Spinal cord (tissue), 10 donors: Measurements from ENCODE around the gene AFF4. TPM values are rescaled to one million over a fixed set of nuclear protein-coding genes. Genes with fewer than 3 reads are reported as not detected.

ENCODE experiments used
- DNase-seq, 6 donors: peaks; one replicate each; pipeline versions ENCODE4 v3.0.0 to v3.0.0-alpha.2; 2013 to 2015; ENCODE audit warnings: low spot score in 6 of 6, low read depth in 4 of 6
- H3K27ac ChIP-seq: one replicate; pipeline ENCODE4 v1.5.1; 2013; ENCODE audit warnings: low read depth, low read length, control low read depth
- H3K27me3 ChIP-seq: one replicate; pipeline ENCODE4 v1.6.1; 2013; ENCODE audit warnings: low read length; ENCODE audit not compliant: control insufficient read depth, insufficient read depth
- H3K36me3 ChIP-seq: one replicate; pipeline ENCODE4 v1.6.1; 2013; ENCODE audit warnings: low read length; ENCODE audit not compliant: control insufficient read depth, insufficient read depth
- H3K4me1 ChIP-seq: one replicate; pipeline ENCODE4 v1.6.1; 2013; ENCODE audit warnings: low read length; ENCODE audit not compliant: control insufficient read depth, insufficient read depth
- H3K4me3 ChIP-seq: one replicate; pipeline ENCODE4 v1.5.1; 2013; ENCODE audit warnings: low read depth, low read length, control low read depth
- H3K9me3 ChIP-seq: one replicate; pipeline ENCODE4 v1.6.1; 2013; ENCODE audit warnings: low read length; ENCODE audit not compliant: control insufficient read depth, insufficient read depth
- WGBS: methylation state at CpG from one replicate; pipeline ENCODE4 v1.1.5; 2013; ENCODE audit warnings: missing lambda C conversion rate; ENCODE audit not compliant: insufficient coverage; 5-methylcytosine and 5-hydroxymethylcytosine counted together
- polyA plus RNA-seq, 2 donors: library from polyadenylated mRNA; unstranded; fragments of 120-200 nt; gene quantifications; one replicate each; pipeline ENCODE4 v1.2.1, GENCODE V29; 2013; ENCODE audit not compliant: insufficient read length in 2 of 2
- total RNA-seq, 2 donors: library from RNA; depleted of rRNA in 1 of 2; stranded (reverse); fragments of 120-200 nt in 1 of 2; fragments of >200 nt in 1 of 2; gene quantifications; one replicate each; pipeline versions ENCODE4 v1.2.3 to v1.2.4, GENCODE V29; 2013 to 2014
- donor health status: healthy.

Gene AFF4
- total and polyA plus RNA-seq, 4 donors, result 37.0 to 74.7 (median 57.2) TPM

- WGBS, result 100% methylated on average over 1 of the region's 1 CpG
- no peak overlapping the region for H3K27ac ChIP-seq
Measured at GRCh38 chr5:132836852-132837251, 126.6 kb downstream of the AFF4 start.

GRCh38 chr5:132834057-132834456 is 129.4 kb downstream of the AFF4 start:
- Histone ChIP-seq H3K4me3 (no peak overlapping the region), H3K4me1 (peaks cover 28% of the 10 kb centered on the region), H3K27me3 (peaks cover 20% of the 10 kb centered on the region), H3K27ac (no peak overlapping the region), H3K9me3 (no peaks in the 10 kb centered on the region), H3K36me3 (no peaks in the 10 kb centered on the region)
- 100% methylated on average over 2 of the region's 3 CpGs for WGBS
- DNase-seq, result no peak

More at GRCh38 chr5:132836852-132837251, 126.6 kb downstream of the AFF4 start:
- Histone ChIP-seq H3K36me3 (no peaks in the 10 kb centered on the region), H3K4me1 (peaks cover 10% of the 10 kb centered on the region), H3K27me3 (no peaks in the 10 kb centered on the region), H3K4me3 (no peak overlapping the region), H3K9me3 (no peaks in the 10 kb centered on the region)
- no peak for DNase-seq

GRCh38 chr5:132832612-132833011 is 130.8 kb downstream of the AFF4 start:
- peaks cover 3% of the 10 kb centered on the region for H3K36me3 ChIP-seq
- H3K9me3 ChIP-seq, result no peaks in the 10 kb centered on the region
- H3K4me3 ChIP-seq, result no peak overlapping the region
- 94% methylated on average over 5 of the region's 5 CpGs for WGBS
- no peak for DNase-seq
- H3K27me3 ChIP-seq, result peaks cover 35% of the 10 kb centered on the region
- H3K27ac ChIP-seq, result no peak overlapping the region
- H3K4me1 ChIP-seq, result peaks cover 22% of the 10 kb centered on the region

GRCh38 chr5:132831095-132831860 is 132.2 kb downstream of the AFF4 start:
- Histone ChIP-seq H3K4me3 (no peak overlapping the region), H3K9me3 (no peaks in the 10 kb centered on the region), H3K27me3 (peaks cover 46% of the 10 kb centered on the region), H3K36me3 (peaks cover 3% of the 10 kb centered on the region), H3K27ac (peak overlapping the region; percentile 25), H3K4me1 (peaks cover 27% of the 10 kb centered on the region)
- DNase-seq, result no peak
- 94% methylated on average over 9 of the region's 15 CpGs for WGBS

- no peak for DNase-seq
- peak within 1 kb of the TSS; percentile 45 for H3K4me3 ChIP-seq
- H3K4me1 ChIP-seq, result peaks cover 33% of the 10 kb centered on the region
- H3K27me3 ChIP-seq, result peaks cover 51% of the 10 kb centered on the region
- peaks cover 5% of the 10 kb centered on the region for H3K36me3 ChIP-seq
- no peaks in the 10 kb centered on the region for H3K9me3 ChIP-seq
- 3% methylated on average over 78 of the region's 78 CpGs for WGBS
- peak within 1 kb of the TSS; percentile 25 for H3K27ac ChIP-seq
Measured at GRCh38 chr5:132830436-132831094, 132.9 kb downstream of the AFF4 start, which contains the start of gene SHROOM1. Gene SHROOM1, minus strand, starts transcription at chr5:132830647. Its CDS starts 4,507 bp downstream, at chr5:132826140.

GRCh38 chr5:132829742-132830435 is 133.5 kb downstream of the AFF4 start:
- Histone ChIP-seq H3K9me3 (no peaks in the 10 kb centered on the region), H3K27ac (peak overlapping the region; percentile 15), H3K27me3 (peaks cover 53% of the 10 kb centered on the region), H3K4me1 (peaks cover 38% of the 10 kb centered on the region), H3K36me3 (peaks cover 5% of the 10 kb centered on the region), H3K4me3 (peak overlapping the region; percentile 45)
- DNase-seq, result peak in 2 of 6 donors; percentile 85 to 88
- WGBS, result 4% methylated on average over 75 of the region's 75 CpGs

GRCh38 chr5:132828846-132829494 is 134.5 kb downstream of the AFF4 start:
- H3K4me3 ChIP-seq, result no peak overlapping the region
- no peak for DNase-seq
- peaks cover 61% of the 10 kb centered on the region for H3K27me3 ChIP-seq
- H3K36me3 ChIP-seq, result peaks cover 5% of the 10 kb centered on the region
- peaks cover 43% of the 10 kb centered on the region for H3K4me1 ChIP-seq
- no peak overlapping the region for H3K27ac ChIP-seq
- H3K9me3 ChIP-seq, result no peaks in the 10 kb centered on the region
- 68% methylated on average over 4 of the region's 4 CpGs for WGBS

- WGBS, result 91% methylated on average over 3 of the region's 4 CpGs
- H3K27me3 ChIP-seq, result peaks cover 62% of the 10 kb centered on the region
- H3K4me1 ChIP-seq, result peaks cover 51% of the 10 kb centered on the region
- no peak for DNase-seq
- H3K36me3 ChIP-seq, result peaks cover 5% of the 10 kb centered on the region
- H3K27ac ChIP-seq, result no peak overlapping the region
- no peak overlapping the region for H3K4me3 ChIP-seq
- no peaks in the 10 kb centered on the region for H3K9me3 ChIP-seq
Measured at GRCh38 chr5:132827943-132828673, 135.3 kb downstream of the AFF4 start.
